NCI-H2171 (cell line): ENCODE results near the gene VSTM4.

ENCODE experiments used
- DNase-seq: peaks from one replicate; lab custom pipeline; 2025; lab: John Stamatoyannopoulos, UW

The VSTM4 gene

DNA sequence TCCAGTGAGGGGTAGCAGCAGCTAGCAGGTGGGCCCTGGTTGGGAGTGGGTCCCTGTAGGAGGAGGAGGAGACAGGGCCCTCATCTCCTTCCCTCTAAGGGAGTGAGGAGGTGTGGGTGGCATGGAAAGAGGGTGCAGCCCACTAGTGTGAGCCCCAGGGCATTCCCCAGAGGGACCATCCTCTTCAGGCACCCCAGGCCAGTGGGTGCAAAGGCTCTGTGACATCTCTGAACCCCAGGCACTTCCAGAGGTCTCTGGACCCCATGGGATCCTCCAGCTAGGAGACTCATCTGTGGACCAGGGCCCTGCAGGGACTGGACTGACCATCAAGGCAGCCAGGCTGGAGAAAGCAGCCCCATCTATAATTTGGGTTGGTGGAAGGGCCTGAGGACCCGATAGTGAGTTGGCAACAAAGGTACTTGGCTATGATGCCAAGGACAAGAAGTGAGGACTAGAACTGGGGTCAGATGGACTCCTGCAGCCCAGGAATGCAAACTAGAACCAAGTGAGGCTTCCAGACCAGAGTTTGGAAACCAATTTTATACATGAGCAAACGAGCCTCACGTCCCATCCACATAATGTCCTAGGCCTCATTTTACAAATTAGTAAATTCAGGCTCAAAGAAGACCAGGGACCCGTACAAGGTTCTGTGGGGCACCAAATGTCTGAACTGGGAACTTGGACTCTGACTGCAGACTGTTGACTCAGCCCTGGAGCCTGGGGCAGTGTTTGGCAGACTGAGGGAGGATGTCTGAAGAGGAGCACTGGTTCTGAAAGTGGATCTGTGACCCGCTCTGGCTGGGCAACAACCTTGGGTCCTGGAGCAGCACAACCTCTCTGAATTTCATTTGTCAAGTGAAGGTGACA is 1.4 kb upstream of the VSTM4 start:
- no peak for DNase-seq

DNA sequence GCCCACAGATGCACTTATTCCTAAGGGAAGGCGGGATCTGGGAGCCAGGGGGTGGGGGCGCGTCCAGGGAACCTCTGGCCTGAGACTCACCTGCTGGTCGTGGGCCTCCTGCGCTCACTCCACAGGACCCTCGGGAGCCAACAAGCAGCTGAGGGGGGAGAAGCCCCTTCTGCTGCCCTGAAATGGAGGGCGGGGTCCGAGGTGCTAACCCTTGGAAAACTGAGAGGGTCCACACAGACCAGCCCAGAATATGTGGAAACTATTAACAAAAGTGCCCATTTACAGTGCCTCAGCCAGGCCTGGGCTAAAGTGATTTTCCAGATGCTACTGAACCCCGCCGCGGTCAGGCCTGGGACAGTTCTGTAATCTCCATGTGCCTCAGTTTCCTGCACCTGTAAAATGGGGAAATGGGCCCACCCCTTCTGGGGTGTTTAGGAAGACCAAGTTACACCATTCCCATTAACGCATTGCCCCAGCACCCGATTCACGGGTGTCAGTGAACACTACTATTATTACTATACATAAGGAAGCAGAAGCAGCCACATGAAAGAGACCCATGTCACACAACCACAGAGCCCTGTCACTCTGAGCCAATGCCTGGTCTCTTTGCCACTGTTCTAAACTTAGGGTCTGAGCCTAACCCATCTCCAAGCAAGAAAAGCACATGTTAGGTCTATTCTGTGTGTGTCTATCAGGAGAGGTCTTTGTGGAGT is 630 bp upstream of the VSTM4 start:
- DNase-seq, result no peak

DNA sequence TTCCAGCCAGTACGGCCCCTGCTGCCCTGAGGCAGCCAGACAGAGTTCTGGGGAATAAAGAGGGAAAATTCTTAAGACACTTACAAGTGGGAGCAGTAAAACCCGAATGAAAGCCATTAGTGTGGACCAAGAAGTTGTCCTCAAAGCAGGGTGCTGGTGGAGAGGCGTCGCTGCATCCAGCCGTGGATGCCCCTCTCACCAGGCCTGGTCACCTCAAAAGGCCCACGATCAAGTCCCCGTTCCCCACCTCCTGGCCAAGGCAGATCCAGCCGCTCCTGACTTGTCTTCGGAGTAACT is 656 bp downstream of the VSTM4 start:
- no peak for DNase-seq

DNA sequence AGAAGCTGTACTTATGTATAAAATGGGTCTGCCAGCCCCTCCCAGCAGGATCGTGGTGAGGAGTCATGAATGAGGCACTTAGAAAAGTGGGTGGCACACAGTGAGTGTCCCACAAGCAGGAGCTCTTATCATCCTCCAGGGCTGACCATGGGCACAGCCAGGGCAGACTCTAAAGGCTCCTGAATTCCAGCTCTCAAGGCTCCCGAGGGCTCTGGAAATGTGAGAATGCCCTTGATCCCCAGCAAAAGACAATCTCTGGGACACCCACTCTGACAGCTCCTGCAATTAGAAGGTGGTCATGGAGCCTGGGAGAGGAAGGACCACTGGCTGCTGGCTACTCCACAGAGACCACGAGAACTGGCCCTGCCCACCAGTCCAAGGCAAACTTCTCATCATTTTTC is 1.6 kb downstream of the VSTM4 start:
- no peak for DNase-seq

DNA sequence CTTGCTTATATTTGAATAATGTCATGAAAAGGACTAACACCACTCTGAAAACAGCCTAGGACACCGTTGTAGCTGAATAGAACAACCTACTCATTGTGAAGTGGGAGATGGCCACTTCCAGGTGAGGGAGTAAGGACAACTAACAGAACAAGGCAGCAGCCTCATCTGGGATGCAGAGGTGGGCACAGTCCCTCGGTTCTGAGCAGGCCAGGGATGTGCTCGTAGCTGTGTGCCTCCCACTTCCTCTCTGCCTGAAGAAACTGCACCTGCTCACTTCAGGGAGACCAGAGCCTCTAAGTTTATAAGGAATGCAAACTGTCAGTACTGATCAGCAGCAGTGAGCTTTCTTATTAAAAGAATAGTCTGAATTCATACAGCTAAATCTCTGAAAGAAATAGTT is 2.5 kb downstream of the VSTM4 start:
- no peak for DNase-seq

DNA sequence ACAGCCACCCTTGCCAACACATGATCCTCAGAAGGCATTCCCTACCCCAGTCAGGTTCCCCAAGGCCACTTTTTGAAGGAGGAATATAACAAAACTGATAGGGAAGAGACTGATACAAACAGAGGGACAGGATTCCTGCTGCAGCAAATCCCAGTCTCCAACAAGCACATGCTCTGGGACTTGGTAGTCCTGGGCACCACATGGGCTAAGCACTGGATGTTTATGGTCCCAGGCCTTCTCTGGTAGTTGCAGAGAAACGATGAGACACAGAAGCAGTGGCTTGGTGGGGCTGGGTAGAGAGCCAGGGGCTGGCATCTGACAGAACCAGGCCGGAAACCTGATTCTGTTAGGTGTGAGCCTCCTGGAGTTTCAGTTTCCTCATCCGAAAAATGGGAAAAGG is 3.2 kb downstream of the VSTM4 start:
- DNase-seq, result no peak

DNA sequence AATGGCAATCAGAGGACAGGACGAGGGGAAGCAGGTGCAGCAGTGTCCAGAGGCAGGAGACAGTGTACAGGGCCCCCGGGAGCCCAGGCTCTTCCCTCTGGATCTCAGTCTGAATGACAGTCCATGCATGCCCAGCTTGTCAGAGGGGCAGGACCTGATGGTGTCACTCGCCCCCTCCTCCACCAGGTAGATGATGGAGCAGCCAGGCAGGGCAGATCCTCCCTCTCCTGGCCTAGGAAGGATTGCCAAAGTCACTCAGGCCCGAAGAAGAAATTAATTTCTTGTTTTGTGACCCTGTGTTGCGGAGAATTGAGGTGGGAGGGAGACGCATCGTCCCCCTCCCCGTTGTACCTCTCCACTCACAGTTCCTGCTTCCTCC is 4.0 kb downstream of the VSTM4 start:
- DNase-seq, result no peak

DNA sequence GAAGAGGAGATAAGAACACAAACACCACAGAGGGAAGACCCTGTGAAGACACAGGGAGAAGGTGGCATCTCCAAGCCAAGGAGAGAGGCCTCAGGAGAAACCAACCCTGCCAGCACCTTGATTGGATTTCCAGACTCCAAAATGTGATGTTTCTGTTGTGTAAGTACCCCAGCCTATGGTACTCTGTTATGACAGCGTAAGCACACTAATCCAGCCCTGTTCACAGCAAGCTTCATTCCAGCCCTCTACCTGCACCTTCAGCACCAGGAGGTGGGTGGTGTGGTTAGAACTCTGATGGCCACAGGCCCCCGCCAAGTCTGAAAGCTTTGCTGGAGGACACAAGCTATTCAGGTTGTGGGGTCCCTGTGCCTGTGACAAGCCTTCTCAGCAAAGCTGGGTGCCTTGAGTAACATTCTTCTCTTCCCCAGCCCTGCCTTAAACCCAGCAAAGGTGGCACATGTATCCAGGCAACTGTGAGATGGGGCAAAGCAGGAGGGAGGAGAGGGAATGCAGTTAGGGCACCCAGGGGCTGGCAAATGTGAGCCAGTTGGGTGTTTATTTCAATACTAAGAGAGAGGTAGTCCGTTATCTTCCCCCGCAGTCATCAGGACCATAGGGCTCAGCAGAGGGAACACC is 4.5 kb downstream of the VSTM4 start:
- DNase-seq, result no peak

DNA sequence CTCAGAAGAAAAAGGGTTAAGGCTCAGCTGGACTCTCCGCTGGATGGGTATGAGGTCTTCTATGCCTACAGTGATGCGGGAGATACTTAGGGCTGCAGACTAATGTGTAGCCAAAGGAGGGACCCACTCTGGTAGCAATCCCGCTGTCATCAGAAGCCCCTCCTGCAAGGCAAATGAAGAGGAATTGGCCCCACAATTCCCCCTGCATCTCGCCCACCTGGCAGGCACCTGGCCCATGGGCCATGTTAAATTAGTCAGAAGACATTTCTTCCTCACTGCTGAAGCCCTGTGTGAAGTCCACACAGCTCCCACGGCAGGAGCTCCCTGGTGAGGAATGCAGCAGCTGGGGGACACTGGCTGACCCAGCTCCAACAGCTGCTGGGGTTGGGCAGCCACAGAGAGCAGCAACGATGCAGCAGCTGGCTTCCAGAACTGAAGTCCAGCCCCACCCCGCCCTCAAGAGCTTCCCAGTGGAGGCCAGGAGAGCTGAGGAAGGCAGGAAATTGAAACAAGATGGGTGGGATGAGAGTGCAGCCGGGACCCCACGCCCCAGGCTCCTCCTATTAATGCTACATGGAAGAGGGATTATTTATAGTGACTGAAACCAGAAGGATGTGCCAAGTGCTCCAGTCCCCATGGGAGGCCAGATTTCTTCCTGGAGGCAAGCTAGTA is 5.5 kb downstream of the VSTM4 start:
- no peak for DNase-seq

DNA sequence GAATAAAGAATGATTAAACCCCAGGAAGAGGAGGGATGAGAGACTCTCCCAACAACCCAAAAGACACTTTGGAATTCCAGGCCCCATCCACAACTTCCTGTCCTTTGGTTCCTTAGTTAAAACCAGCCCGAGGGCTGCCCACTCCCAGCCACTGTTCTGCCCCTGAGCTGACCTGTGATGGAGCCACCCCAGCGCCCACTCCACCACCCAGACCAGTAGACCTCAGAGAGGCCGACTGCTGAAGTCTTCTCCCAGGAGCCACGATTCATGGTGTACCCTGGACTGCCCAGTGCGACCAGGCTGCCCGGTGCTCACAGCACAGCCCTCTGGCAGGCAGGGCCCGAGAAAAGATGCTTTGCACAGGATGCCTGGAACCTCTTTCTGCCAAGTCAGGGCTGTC is 6.7 kb downstream of the VSTM4 start:
- DNase-seq, result no peak

DNA sequence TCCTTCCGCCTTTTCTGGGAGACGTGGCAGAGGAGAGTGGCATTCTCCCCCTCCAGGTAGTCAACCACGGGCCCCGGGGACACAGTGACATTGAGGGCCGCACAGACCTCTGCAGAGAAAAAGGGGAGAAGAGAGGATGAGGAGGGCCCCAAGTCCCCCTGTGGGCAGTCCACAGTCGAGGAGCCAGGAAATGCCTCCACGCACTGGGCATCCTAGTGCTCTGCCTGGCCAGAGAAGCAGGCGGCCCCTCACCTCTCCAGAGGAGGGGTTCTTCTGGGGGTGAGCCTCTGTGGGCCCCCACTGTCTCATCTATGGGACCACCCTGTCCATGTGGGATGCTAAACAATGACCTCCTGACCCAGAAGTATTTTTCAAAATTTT is 7.4 kb downstream of the VSTM4 start:
- DNase-seq, result no peak

DNA sequence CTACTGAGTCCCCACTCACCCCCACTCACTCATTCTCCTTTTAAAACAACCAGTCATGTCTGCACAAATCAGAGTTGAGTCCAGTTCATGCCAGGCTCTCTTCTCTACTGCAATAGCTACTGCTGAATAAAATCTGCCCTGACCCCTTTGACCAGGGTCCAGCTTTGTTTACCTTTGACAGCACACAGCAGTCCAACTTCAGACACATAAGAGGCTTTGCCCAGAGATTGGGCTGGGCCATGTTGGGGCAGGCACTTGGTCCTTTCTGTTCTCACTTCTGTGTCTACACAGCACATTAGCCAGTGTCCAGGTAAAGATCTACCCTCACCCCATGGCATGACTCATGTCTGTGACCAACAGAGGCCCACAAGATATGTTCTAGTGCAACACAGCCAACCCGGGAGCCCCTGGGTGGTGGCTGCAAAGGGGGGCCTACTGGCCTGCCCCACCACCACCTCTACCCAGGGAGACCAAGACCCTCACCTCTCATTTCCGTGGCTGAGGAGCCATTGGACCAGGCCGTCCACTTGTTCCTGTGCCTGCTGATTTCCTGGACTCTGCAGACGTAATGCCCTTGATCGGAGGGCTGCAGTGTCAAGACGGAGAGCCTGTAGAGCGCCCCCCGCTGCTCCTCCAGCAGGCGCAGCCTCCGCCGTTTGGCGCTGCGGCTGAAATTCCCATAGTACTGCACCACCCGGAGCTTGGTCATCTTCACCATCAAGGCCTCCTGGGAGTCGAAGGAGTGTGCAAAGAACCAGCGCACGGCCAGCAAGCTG is 8.0 kb downstream of the VSTM4 start:
- DNase-seq, result no peak

DNA sequence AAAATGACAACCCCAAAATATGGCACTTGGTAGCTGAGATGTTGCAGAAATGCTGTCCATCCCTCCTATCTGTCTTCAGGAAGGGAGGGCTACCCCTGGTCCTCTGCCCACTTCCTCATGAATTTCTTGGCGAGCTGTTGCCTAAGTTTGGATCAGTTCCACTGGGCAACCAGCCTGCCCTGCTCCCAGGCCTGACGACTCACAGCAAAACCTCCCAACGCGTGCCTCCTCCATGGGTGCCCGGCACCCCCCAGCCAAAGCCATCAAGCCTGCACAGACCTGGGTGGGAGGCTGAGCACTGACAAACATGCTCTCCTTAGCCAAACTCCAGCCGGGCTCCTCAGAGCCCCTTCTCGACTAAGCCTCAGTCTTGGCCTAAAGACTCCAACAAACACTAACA is 8.9 kb downstream of the VSTM4 start:
- no peak for DNase-seq

DNA sequence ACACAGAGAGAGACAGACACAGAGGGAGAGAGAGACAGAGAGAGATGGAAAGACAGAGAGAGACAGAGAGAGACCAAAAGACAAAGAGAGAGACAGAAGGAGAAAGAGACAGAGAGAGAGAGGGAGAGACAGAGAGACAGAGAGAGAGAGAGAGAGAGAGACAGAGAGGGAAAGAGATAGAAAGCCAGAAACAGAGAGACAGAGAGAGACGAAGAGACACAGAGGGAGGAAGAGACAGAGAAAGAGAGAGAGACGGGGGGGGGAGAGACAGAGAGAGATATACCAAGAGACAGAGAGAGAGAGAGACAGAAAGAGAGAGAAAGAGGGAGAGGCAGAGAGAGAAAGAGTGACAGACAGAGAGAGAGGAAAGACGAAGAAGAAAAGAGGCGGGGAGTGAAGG is 10.2 kb downstream of the VSTM4 start:
- DNase-seq, result no peak

DNA sequence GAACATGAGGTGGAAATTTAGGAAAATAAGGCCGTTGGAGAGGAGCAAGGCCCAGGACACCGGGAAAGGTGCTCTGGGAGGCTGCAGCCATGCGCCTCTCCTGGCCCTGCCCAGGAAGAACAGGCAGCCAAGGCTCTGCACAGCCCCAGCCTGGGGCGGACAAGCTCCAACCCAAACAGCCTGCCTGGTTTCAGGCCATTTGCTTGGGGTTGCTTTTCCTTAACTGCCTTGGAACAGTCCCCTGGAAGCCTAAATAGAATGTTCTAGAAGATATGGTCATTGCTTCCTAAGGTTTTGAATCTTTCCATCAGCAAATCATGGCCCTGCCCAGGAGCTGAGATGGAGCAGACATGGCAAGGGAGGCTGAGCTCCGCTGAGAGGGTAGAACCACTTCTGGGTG is 11.0 kb downstream of the VSTM4 start:
- DNase-seq, result no peak

DNA sequence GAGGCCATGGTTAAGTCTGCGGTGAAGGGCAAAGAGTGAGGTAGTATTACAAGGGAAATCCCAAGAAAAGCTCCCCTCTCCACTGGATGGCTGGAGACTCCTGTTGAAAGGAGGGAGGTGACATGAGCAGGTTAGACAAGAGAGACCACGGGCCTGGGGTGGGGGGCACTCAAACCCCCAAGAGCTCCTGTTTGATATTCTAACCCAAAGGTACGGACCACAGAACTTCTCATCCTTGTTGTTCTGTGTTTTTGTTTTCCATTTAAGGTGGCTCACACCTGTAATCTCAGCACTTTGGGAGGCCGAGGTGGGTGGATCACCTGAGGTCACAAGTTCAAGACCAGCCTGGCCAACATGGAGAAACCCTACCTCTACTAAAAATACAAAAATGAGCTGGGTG is 11.6 kb downstream of the VSTM4 start:
- DNase-seq, result no peak

DNA sequence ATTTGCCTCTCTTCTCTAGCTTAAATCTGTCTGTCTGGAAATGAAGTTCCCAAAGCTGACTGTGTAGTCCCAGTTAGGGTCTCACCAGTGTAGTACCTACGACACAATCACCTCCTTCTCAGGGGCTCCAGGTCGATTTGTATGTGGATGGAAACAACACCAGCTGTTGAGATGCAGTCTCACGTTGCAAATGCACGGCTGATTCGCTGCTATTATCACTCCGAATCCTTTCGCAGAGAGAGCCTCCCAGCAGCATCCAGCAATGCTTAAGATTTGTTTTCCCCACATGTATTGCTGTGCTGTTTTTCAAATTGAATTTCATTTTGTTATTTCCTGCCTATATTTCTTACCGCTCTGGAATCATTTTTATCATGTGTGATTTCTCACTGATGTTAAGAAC is 16.3 kb downstream of the VSTM4 start:
- DNase-seq, result no peak

DNA sequence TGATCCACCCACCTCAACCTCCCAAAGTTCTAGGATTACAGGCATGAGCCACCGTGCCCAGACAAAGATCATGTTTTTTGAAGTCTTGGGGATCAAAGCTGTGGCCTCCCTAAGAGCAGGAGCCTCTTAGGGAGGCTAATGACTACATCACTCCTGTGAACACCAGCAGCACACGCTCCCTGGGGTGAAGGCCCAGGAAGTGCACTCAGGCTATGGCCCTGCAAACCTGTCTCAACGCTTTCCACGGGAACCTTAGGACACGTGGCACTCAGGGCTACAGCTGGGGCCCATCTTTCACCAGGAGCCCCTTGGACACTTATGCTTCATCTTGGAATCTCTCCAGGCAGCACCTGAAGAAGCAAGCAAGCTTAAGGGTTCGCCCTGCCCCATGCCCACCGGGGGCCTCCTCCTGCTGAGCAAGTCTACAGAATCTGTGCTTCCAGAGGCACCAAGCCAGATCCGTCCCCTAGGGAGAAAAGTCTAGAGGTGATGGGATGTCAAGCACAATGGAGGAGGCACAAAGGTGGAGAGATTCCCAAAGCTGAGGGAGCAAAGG is 18.4 kb downstream of the VSTM4 start:
- no peak for DNase-seq

DNA sequence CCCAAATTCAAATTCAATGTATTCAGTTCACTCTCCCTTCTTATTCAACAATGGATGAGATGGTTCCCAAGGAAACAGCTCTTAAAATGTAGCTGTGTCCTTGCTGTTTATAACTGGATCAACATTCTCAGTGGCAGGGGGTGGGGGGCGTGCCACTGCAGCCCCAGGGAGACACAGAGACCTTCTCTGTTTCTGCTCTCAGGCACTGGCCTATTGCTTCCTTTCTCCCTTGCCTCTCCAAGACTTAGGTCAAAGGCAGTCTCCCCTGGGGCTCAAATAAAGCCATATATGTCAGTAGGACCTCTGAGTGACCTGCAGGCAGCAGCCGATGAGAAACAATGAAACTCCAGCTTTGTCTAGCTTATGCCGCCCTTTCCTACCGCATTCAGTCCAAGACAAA is 20.7 kb downstream of the VSTM4 start:
- DNase-seq, result no peak

DNA sequence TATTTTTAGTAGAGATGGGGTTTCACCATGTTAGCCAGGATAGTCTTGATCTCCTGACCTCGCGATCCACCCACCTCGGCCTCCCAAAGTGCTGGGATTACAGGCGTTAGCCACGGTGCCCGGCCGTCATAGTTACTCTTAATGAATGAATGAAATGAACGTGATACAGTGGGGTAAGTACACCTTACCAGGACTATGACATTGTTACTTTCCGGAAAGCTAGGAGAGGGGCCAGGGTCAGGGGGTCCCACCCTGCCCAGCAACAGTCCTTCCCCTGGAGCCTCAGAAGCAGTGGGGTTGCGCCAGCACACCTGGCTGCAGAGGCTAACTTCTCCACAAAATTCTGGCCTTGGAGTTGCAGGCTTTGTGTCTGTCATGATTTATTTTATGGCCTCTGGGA is 21.4 kb downstream of the VSTM4 start:
- no peak for DNase-seq

DNA sequence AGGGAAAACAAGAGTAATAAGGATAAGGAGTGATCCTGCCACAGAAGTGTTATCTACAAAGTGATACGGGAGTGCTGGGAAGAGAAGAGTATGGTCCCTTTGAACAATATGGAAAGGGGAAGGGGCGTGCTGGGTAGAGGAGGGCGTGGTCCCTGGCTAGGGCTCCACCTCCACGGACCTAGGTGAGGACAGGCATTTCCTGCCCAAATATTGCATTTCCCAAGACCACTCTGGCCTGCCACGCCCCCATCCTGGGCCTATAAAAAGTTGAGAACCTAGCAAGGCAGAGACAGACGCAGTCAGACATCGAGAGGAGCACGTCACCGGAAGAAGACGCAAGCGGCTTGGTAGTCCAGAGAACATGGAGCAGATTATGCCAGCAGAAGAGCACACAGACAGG is 22.8 kb downstream of the VSTM4 start:
- DNase-seq, result no peak
